ENCODE results near the gene SKIDA1.

Gene SKIDA1

GRCh38 chr10:21508706-21509331 is 16.7 kb downstream of the SKIDA1 start:
- no peak for TF ChIP-seq CTCF (conservative IDR thresholded peaks at IDR 0.05; ENCODE audit: low read depth, low read length)
- H3K4me3 ChIP-seq (ENCODE audit: low read length): no peak overlapping the region
- no peak for DNase-seq (ENCODE audit: low read depth)

DNA sequence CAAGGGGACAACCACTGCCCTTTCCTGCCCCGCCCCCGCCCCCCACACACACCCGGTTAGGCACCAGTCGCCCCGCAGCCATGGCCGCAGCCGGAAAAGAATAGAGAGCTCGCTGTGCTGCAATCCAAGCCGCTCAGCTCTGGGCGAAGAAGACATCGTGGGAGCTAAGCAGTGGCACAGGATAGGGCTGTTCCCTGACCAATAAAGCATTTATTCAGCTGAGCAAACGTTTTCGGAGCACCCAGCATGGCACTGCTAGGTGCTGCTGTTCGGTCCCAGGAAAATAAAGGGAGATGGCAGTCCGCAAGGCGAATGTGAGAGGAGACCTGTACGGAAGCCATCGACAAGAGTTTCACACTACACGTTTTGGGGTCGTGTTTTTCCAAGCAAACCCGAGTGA is 18.3 kb downstream of the SKIDA1 start:
- DNase-seq (ENCODE audit: low read depth): no peak
- no peak for TF ChIP-seq CTCF (conservative IDR thresholded peaks at IDR 0.05; ENCODE audit: low read depth, low read length)
- no peak overlapping the region for H3K4me3 ChIP-seq (ENCODE audit: low read length)

GRCh38 chr10:21506351-21506750 is 19.1 kb downstream of the SKIDA1 start:
- no peak for DNase-seq (ENCODE audit: low read depth)
- TF ChIP-seq CTCF (conservative IDR thresholded peaks at IDR 0.05; ENCODE audit: low read depth, low read length): no peak
- H3K4me3 ChIP-seq (ENCODE audit: low read length): no peak overlapping the region

- H3K4me3 ChIP-seq (ENCODE audit: low read length): no peak overlapping the region
- no peak for DNase-seq (ENCODE audit: low read depth)
- no peak for TF ChIP-seq CTCF (conservative IDR thresholded peaks at IDR 0.05; ENCODE audit: low read depth, low read length)
These were observed 19.7 kb downstream of the SKIDA1 start for GRCh38 chr10:21505711-21506278.

DNA sequence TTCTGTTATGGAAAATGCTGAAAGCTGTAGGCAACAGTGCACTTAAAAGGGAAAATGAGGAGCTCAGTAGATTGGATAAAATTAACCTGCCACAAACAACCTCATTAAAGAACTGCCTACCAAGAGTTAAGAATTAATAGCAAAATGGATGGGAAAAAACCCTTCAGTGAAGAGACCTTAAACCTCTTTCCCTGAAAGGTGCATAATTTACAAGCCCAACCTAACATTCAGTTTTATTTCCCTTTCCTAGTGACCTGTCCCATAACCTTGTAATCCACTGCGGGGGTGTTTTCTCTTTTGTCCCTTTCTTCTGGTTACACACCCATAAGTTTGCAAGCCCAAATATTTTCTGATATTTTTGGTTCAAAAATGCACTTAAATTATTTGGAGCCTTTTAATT is 21.9 kb downstream of the SKIDA1 start:
- TF ChIP-seq CTCF (conservative IDR thresholded peaks at IDR 0.05; ENCODE audit: low read depth, low read length): no peak
- no peak for DNase-seq (ENCODE audit: low read depth)
- no peak overlapping the region for H3K4me3 ChIP-seq (ENCODE audit: low read length)

DNA sequence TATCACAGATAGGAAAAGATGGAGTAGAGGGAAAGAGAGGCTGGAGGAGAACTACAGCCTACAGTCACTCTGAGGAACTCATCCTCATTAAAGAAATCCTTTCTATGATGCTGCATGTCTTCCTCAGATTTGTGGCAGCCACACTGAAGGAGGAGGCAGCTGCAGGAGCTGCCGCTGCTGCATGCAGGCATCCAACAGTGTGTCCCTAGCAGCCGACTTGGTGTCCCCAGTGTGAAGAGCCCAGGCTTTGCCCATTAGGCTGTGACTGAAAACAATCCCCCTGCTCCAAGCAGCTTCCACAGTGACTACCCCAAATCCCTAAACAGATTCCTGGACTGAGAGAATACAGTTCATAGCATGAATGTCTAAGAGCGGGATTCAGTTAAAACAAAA is 23.1 kb downstream of the SKIDA1 start:
- TF ChIP-seq CTCF (conservative IDR thresholded peaks at IDR 0.05; ENCODE audit: low read depth, low read length): no peak
- H3K4me3 ChIP-seq (ENCODE audit: low read length): no peak overlapping the region
- DNase-seq (ENCODE audit: low read depth): no peak

DNA sequence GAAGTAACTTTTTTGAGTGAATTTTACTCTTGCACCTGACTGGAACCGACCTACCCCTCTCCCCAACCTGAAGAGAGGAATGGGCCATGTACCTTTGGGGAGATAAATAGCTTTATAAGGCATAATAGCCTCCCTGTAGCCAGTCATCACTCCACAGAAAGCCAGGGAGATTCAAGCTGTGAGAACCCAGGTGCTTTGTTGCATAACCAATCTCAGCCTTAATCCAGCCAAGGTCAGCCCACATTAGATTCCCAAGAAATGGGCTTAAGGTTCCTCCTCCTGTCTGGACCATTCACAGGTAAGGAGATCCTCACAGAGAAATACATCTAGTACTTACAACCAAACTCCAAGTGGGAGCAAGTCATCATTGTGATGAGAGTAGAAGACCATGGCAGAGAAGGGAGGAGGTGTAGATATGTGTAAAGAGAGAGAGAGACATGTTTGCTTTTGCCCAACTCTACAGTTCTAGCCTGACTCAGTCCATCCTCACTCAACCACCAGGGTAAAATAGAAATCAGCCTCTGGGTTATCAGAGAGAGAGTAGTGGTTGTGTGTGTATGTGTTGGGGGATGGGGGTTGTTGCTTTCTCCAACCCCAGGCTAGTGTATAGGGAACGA is 23.6 kb downstream of the SKIDA1 start:
- no peak for TF ChIP-seq CTCF (conservative IDR thresholded peaks at IDR 0.05; ENCODE audit: low read depth, low read length)
- no peak for DNase-seq (ENCODE audit: low read depth)
- no peak overlapping the region for H3K4me3 ChIP-seq (ENCODE audit: low read length)

All from retinal pigment epithelial cell (primary cell).